Astrocyte (in vitro differentiated cells and primary cell): ENCODE data around the gene GLB1L3.

Experiments used
- EZH2 ChIP-seq: IDR thresholded peaks from 2 replicates; pipeline ENCODE4 v1.6.1; 2012; ENCODE audit warnings: mild to moderate bottlenecking, low read length, inconsistent platforms; ENCODE audit not compliant: insufficient read depth
- TF ChIP-seq, protein P1 (sequence below): IDR thresholded peaks from 2 replicates; pipeline ENCODE4 v1.5.1; 2011; ENCODE audit warnings: low read depth, mild to moderate bottlenecking, inconsistent platforms, low read length, moderate library complexity; ENCODE audit not compliant: insufficient read depth

DNA sequence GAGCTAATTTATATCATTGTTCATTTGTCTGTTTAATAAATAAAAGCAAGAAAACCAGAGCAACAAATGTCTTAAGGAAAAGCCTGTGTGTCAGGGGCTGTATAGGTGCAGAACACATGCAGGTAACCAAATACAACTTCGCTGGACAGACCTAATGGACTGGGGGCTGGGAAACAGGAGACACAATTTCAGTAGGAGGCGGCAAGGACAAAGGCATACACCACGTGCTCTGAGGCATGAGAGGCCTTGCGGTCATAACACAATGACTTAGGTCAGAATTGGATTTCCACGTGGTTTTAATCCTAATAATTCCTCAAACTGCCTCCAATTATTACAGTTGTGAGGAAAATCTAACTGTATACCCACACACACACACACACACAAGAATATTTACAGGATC is 8.7 kb upstream of the GLB1L3 start:
- TF ChIP-seq EZH2: no peak
- TF ChIP-seq, protein P1, sequence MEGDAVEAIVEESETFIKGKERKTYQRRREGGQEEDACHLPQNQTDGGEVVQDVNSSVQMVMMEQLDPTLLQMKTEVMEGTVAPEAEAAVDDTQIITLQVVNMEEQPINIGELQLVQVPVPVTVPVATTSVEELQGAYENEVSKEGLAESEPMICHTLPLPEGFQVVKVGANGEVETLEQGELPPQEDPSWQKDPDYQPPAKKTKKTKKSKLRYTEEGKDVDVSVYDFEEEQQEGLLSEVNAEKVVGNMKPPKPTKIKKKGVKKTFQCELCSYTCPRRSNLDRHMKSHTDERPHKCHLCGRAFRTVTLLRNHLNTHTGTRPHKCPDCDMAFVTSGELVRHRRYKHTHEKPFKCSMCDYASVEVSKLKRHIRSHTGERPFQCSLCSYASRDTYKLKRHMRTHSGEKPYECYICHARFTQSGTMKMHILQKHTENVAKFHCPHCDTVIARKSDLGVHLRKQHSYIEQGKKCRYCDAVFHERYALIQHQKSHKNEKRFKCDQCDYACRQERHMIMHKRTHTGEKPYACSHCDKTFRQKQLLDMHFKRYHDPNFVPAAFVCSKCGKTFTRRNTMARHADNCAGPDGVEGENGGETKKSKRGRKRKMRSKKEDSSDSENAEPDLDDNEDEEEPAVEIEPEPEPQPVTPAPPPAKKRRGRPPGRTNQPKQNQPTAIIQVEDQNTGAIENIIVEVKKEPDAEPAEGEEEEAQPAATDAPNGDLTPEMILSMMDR: no peak
